NCI-H446 (cell line): ENCODE results near the gene PALD1.
"Not testable (repeated sequence)": the region's sequence is repeated elsewhere in the genome, so short reads cannot be mapped to it uniquely, and the experiment has no call there.

ENCODE experiments used
- DNase-seq, 2 experiments: peaks; one replicate each; lab custom pipeline; 2025; lab: John Stamatoyannopoulos, UW

The PALD1 gene

DNA sequence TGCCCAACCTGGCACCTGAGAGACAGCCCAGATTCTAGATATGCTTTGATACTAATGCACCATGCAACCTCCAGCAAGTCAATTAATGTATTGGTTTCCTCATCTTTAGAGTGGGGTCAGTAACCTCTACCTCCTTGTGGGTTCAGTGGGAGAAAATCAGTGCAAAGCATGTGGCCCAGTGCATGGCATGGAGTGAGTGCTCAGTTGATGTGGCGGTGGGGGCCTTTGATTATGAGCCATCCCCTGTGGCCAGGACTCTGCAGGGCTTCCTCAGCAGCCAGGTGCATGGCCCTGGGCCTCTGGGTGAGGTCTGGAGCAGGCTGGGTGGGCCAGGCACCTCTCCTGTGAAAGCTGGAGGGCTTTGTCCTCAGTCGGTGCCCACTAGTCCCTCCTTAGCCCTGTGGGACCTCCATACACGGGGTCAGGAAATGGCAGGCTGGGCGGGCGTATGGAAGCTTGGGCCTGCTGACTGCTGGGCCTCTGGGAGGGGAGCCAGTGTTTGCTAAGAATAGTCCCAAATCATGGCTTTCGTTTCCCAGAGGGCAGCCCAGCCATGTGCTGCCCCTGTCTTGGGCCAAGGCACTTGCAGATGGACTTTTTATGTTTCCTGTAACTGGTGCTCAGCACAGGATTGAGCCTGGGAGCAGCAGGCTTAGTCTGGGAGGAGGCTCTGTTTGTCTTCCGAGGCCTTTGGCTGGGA lies 3.4 kb downstream of the PALD1 start:
- DNase-seq: peak in 1 of 2 experiments; percentile 23

DNA sequence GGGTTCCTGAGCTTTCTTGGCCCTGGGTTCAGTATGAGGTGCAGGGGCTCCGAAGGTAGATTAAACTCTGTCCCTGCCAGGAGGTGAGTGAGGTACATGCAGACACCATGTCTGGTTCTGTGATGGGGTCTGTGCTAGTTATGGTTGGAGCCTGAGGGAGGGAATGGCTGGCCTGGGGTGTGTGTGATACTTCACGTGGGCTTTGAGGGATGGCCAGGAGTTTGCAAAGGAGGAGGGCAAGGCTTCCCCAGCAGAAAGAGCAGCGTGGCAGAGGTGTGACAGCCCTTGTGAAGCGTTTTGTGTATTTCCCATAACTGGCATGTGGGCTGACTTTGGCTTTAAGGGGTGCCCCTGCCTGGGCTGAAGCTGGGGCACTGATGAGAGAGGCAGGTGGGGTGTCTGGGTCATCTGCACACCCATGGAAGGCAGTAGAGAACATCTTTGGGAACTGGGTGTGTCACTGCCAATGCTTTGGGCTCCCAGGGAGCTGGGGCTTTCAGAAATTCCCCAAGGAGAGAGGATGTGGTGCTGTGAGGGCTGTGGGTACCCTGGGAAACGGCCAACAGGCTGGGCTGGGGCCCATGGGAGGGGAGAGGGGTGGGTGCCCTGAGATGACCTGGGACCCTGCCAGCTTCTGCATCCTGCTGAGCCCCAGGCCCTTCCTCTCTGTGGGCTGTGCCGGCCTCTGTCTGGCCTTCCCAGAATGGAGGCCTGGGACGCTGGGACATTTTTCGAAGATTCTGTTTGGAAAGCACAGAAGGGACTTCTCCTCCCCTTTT lies 4.6 kb downstream of the PALD1 start:
- no peak for DNase-seq

DNA sequence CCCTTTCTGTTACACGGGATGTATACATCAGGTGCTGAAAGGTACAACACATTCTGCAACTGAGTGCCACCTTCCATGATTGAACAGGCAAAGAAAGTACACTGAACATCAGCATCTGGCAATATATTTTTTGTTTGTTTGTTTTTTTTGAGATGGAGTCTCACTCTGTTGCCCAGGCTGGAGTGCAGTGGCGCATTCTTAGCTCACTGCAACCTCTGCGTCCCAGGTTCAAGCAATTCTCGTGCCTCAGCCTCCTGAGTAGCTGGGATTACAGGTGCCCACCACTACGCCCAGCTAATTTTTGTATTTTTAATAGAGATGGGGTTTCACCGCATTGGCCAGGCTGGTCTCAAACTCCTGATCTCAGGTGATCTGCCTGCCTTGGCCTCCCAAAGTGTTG lies 5.3 kb downstream of the PALD1 start:
- DNase-seq: not testable (repeated sequence)

DNA sequence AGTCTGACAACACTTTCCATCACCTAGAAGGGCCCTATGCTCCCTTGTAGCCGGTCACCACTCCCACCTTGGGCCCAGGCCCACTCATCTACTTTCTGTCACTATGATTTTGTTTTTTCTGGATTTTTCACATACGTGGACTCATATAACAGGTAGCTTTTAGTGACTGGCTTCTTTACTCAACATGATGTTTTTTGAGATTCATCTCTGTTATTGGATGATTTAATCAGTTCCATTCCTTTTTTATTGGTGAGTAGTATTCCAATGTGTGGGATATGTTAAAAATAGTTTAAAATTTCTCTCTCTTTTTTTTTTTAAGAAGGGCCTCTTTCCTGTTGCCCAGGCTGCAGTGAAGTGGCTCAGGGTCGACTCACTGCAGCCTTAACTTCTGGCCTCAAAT lies 9.3 kb downstream of the PALD1 start:
- no peak for DNase-seq

DNA sequence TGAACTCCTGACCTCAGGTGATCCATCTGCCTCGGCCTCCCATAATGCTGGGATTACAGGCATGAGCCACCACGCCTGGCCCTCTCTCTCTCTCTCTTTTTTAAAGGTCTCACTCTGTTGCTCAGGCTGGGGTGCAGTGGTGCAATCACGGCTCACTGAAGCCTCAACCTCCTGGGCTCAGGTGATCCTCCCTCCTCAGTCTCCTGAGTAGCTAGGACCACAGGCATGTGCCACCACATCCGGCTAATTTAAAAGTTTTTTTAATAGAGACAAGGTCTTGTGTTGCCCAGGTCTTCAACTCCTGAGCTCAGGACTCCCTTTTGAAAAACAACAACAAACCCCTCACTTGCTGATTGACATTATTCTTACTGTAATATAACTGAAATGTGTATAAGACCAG lies 11.6 kb downstream of the PALD1 start:
- no peak for DNase-seq

DNA sequence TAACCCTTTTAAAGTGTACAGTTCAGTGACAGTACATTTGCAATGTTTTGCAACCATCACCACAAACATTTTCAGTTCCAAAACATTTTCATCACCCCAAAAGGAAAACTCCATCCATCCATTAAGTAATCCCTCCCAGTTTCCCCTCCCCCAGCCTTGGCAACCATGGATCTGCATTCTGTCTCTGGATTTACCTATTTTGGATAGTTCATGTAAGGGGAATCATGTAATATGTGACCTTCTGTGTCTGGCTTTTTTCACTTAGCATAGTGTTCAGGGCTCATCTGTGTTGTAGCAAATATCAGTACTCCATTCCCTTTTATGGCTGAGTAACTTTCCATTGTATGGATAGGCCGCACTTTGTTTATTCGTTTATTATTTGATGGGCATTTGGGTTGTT lies 13.0 kb downstream of the PALD1 start:
- no peak for DNase-seq

DNA sequence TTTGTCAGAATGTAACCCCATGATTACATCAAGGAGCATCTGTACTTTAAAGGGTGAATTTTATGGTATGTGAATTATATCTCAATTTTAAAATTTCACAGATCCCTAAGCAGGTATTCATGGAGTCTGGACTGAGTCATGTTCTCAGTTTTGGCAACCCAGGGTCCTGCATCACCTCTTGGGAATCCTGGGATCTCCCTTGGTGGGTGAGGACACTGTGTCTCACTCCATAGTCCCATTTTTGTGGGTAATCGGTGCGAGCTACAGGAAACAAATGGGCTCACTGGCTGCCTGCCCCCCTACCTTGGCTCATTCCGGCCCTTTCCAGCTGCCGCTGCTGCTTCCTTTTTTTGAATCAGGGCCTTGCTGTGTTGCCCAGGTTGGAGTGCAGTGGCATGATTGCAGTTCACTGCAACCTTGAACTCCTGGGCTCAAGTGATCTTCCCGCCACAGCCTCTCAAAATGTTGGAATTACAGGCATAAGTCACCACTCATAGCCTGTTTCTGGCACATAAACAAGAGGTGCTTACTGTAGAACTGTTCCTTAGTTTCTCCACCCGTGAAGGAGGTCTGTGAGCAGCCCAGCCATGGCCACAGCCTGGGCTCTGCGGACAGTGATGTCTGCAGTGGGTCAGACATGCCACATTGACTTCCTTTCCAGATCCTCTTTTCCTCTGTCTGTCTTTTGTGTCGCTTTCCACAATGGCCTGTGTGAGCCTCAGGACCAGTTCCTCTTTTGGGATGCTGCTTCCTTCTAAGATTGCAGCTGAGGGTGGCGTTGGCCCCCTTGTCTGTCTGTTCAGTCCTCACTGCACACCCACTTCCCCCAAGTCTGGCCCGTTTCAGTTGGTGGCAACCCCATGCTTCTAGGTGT lies 14.5 kb downstream of the PALD1 start:
- DNase-seq: no peak

DNA sequence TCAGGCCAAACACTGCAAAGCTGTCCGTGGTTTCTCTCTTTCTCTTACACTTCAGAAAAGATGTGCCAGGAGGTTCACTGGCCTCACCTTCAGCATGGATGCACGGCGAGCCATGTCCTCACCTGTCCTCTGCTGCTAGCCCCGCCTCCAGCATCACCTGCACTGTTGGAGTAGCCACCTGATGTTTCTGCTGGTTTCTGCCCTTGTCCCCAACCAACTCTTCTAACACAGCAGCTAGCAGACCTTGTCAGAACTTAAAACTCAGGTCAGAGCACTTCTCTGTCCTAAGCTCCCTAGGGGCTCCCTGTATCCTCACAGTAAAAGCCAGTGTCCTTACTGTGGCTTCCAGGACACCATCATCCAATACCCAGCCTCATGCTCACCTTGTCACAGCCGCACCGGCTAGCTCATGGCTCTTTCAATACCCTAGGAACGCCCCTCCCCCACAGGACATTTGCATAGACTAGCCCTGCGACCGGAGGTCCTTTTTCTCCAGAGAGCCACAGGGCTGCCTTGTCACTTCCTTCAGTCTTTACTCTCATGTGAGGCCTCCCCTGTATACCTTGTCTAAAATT lies 15.2 kb downstream of the PALD1 start:
- no peak for DNase-seq

DNA sequence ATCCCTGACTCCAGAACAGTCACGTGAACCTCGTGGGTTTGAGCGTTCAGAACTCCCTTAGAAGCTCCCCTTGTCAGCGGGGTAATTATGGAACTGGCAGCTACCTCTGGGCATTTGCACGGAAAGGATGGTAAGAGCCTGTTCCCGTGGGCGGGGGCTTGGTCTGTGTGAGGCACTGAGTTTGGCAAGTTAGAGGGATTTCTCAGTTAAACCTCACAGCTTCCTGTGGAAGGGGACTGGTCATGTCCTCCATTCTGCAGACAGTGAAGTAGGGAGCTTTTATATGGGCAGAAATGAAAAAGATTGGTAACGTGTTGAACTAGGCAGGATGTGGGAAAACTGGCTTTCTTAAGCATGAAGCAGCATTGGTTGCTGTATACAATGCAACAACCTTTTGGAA lies 16.0 kb downstream of the PALD1 start:
- DNase-seq: no peak

DNA sequence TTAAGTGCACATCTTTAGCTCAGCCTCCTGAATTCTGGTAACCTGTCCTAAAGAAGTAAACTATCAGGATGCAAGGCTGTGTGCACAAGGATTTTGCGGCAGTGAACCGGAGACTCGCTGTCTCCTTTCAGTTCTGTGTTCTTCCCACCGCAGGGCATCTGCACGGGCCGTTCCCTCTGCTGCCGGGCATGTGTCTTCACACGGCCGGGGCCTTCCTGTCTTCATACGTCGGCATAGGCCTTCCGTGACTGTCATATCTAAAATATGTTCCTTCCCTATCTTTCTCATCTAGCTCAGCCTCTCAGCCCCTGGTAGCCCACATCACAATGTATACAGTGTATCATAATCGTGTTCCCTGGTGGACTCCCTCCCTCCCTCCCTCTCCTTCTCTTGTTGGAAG lies 16.4 kb downstream of the PALD1 start:
- DNase-seq: no peak

DNA sequence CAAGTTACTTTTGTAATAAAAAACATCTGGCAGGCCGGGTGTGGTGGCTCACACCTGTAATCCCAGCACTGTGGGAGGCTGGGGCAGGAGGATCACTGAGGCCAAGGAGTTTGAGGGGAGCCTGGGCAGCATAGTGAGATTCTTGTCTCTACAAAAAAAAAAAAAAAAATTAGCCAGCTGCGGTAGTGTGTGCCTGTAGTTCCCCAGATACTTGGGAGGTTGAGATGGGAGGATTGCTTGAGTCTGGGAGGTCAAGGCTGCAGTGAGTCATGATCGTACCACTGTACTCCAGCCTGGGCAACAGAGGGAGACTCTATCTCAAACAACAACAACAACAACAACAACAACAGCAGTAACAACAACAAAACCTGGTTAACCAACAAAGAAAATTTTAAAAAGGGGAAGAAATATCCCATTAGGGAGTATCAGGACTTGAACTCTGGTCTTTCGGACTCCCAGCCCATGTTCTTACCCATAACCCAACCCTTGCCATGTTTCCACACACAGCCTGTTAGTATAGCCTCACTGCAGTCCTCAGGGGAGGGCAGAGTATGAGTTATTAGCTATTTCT lies 17.2 kb downstream of the PALD1 start:
- DNase-seq: no peak

DNA sequence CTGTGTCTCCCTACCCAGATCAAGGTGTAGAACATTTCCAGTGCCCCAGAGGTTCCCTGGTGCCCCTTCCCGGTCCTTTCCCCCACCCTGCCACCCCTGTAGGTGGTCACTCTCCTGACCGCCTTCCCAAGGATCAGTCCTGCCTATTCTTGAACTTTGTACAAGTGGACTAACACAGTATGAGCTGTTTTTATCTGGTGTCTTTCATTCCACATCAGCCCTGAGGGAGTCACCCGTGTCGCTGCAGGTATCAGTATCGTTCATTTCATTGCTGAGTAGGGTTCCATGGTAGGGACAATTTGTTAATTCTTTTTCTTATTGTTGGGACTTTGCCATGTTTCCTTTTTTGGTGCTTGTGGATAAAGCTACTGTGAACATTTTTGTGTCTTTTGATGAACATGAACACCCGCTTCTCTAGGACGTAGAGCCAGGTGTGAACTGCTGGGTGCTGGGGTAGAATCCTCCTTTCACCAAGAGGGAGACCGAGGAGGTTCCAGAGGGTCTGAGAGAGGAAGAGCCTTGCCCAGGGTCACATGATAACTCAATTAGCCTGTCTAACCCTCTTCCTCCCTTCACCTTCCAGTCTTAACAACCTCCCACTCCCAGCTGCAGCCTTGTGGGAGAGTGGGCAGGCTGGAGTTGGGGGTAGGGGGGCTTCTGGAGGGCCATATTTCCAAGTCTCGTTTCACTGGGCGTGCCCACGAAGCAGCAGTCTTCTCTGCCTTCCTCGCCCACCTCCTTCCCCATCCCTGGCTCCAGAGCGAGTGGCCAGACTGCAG lies 18.0 kb downstream of the PALD1 start:
- DNase-seq: no peak

DNA sequence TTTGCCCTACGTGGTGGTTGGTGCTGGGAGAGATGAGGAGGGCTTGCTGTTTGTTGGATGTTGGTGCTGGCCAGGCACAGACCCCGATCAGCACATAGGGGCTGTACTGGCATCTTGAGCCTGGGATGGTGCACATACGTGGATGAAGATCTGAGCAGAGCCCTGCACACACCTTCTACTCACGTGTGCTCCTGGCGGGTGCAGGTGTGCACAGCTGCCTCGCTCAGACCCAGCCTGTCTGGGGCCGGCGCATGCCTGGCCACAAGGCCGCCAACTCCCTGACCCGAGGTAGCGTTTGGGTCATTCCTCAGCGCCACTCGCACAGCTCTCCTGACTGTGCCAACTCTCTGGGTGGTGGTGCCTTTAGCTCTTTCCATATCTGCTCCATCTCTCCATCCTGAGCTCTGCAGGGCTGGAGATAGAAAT lies 18.6 kb downstream of the PALD1 start:
- DNase-seq: no peak

DNA sequence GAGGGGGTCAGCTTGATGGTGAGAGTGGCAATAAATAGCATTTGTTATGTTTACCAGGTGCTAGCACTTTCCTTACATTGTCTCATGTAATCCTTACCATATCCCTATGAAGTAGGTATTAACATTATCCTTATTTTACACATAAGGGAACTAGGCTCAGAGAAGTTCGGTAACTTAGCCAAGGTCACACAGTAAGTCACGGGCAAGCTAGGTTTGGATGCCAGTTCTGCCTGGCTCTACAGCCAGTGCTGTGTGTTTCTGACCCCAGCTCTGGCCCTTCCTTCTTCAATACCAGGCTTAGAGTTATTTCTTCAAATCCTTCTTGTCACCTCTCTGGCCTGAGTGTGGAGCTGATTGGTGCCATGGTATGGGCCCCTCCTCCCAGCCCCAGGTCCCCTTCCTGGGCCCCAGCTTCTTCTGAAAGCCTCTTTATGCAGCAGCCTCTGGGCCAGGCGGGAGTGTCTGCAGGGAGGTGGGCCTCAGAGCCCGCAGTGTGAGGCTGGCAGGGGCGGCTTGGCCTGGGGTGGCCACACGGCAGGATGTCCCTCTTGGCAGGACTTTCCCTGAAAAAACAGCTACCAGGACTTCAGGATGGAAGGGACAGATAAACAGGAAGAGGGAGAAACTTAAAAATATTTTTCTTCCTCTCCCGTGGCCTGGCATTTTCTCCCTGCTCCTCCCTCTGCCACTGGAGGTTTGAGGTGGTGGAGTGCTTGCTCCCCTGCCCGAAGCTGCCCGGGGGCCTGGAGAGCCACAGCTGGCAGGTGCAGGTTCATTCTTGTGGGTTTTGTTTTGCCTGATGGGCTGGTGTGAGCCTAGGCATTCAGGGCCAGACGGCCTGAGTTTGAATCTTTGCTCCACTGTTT lies 20.6 kb downstream of the PALD1 start:
- DNase-seq: no peak

DNA sequence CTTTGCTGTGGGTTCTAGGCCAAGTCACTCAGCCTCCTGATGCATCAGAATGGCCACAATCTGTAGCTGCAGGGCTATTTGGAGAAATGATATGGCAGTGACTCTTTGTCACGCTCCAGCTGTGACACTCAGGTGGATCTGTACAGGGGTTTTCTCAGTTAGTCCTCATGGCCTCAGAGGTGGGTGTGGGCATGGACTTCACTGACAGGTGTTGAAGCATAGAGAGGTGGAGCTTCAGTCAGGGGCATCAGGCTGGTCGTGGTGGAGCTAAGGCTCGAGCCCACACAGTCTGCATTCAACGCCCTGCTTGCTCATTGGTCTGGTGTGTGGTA lies 21.2 kb downstream of the PALD1 start:
- no peak for DNase-seq

DNA sequence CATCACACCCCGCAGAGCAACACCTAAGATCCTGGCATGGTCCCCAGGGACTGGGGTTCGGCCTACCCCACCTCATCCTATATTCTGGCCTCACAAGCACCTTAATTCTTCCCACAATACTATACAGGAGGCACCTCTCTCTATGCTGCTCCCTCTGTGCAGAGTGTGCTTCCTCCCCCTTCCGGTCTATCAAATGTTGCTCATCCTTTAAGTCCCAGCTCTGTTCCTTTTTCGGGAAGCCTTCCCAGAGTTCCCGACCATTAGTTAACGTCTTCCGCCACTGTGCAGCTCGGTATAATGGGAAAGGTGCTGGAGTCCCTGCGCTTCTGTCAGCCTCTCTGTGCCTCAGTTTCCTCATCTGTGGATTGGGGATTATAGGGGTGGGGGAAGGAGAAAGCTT lies 21.8 kb downstream of the PALD1 start:
- DNase-seq: no peak

DNA sequence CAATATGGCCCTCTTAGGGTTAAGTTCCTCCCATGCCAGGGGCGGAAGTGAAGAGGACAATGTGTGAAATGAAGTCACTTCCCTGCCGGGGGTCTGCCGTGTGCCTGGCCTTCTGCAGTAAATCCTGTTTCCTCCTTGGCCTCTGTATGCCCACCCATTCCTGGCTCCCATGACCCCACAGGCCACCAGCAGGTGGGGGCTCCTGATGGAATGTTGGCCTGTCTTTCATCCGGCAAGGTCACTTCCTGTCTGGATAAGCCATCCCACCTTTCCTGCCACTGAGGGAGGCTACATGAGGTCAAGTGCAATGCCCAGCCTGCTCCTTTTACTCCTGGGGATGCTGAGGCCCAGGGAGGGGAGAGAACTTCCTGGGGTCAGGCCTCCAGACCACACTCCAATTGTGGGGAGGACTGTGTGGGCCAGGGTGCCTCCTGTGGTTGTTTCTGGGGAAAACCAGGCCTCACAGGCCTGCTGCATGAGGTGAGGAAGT lies 22.3 kb downstream of the PALD1 start:
- DNase-seq: no peak

DNA sequence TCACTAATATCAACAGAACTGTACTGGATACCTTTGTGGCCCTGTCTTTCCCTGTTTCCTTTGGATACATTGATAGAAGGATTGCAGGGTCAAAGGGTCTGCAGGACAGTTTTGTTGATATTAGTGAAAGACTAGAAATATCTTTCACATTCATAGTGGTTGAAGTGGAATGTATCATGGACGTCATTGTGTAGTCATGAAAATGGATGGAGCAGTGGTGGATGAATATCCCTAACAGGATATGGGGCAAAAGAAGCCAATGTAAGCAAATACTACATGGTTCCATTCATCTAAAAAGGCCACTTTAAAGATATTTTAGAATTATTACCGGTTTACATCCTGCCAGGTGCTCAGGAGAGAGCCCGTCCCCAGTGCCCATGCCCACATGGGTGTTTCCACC lies 23.8 kb downstream of the PALD1 start:
- DNase-seq: no peak

DNA sequence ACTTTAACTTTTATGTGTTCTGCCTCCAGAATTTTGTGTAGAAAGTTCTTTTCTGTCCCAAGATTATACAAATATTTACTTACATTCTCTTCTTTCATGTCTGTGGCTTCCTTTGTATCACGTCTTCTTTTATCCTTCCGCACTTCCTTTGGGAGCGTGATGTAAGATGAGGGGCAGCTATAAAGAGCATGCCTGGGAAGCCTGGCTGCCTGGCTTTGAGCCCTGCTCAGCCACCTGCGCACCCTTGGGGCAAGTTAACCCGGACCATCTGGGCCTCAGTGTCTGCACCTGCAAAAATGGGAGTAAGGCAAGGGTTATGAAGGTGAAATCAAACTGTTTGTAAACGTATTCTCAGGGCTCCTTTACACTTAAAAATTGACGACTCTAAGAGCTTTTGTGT lies 25.2 kb downstream of the PALD1 start:
- DNase-seq: no peak
